ENCODE data around the gene CTU2. TPM values are rescaled to one million over a fixed set of nuclear protein-coding genes. Genes with fewer than 3 reads are reported as not detected.

CTU2 gene
- total and polyA plus RNA-seq, 9 of the 15 experiments (the other 6 are each of a cell fraction or from before 2014, with no cell fraction given), result 1.3 to 105 (median 23.2) TPM

DNA sequence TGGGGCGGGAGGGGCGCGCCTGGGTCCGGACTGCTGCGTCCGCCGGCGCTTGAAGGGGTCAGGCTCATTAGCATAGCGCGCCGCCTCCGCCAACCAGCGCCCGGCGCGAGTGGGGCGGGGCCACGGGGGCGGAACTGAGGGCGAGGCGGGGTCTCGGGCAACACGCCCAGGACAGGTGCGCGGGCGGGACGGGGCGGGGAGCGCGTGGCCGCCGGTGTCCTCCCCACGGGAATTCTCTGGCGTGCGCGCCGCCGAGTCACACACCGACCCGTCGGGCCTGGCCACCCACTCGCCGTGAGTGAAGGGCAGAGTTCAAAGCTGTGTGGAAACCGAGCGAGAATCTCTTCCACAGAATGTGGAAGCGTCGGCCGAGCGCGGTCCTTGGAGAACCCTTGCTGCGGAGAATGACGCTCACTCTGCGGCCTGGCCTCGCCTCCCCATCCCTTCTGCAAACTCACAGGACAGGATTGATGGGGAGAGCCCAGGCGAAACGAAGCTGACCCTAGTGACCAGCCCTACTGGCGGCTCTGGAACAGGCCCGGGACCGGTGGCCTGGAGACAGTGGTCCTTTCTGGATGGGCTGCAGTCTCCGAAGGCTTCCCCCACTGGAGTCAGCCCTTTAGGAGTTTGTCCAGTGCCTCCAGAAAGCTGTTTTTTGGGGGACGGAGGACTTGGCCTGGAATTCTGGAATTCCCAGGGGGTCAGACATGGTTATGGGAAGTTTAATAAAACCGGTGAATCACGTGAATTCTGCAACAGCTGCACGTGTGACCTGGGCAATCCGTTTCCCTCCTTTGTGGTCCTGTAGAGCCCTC is 19.7 kb upstream of the CTU2 start, which contains the start of gene SNAI3 (continued):
- TF ChIP-seq AFF1 (IDR thresholded peaks at IDR 0.05; ENCODE audit: low read depth in 1 of 2, partially characterized antibody in 2 of 2) (no peak), ZNF444 (CRISPR knock-in tag; IDR thresholded peaks at IDR 0.05) (no peak), U2AF2 (optimal IDR thresholded peaks at IDR 0.05; ENCODE audit: low read depth, low read length) (no peak), ZNF212 (CRISPR knock-in tag; IDR thresholded peaks at IDR 0.05) (no peak), SETDB1 (IDR thresholded peaks at IDR 0.05; ENCODE audit: low read length) (no peak), NBN (IDR thresholded peaks at IDR 0.05; ENCODE audit: low read depth) (no peak), TAF7 (tag; IDR thresholded peaks at IDR 0.05) (no peak), POLR2B (IDR thresholded peaks at IDR 0.05; ENCODE audit: low read depth, partially characterized antibody) (no peak), KLF1 (tag; IDR thresholded peaks at IDR 0.05) (no peak), RCOR1 (IDR thresholded peaks at IDR 0.05; ENCODE audit: borderline replicate concordance in 1 of 2, low read depth in 2 of 2, low read length in 2 of 2) (no peak; a peak in 1 of 4 replicates), TBL1XR1 (IDR thresholded peaks at IDR 0.05; ENCODE audit: low read length in 2 of 2) (no peak), RUNX1 (IDR thresholded peaks at IDR 0.05; ENCODE audit: low read depth) (peak; percentile 8; the same call in 1 of the 2 replicates), ZNF408 (CRISPR knock-in tag; IDR thresholded peaks at IDR 0.05; ENCODE audit: low read depth) (no peak), ZBTB12 (CRISPR knock-in tag; IDR thresholded peaks at IDR 0.05) (no peak), TEAD1 (CRISPR knock-in tag; IDR thresholded peaks at IDR 0.05) (no peak), U2AF1 (optimal IDR thresholded peaks at IDR 0.05; ENCODE audit: low read depth, low read length) (no peak)
- TF ChIP-seq, protein P1, sequence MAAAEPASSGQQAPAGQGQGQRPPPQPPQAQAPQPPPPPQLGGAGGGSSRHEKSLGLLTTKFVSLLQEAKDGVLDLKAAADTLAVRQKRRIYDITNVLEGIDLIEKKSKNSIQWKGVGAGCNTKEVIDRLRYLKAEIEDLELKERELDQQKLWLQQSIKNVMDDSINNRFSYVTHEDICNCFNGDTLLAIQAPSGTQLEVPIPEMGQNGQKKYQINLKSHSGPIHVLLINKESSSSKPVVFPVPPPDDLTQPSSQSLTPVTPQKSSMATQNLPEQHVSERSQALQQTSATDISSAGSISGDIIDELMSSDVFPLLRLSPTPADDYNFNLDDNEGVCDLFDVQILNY (CRISPR knock-in tag; IDR thresholded peaks at IDR 0.05), result no peak
- TF ChIP-seq, protein P2, sequence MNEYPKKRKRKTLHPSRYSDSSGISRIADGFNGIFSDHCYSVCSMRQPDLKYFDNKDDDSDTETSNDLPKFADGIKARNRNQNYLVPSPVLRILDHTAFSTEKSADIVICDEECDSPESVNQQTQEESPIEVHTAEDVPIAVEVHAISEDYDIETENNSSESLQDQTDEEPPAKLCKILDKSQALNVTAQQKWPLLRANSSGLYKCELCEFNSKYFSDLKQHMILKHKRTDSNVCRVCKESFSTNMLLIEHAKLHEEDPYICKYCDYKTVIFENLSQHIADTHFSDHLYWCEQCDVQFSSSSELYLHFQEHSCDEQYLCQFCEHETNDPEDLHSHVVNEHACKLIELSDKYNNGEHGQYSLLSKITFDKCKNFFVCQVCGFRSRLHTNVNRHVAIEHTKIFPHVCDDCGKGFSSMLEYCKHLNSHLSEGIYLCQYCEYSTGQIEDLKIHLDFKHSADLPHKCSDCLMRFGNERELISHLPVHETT (CRISPR knock-in tag; conservative IDR thresholded peaks at IDR 0.05 in 1 of 2, IDR thresholded peaks at IDR 0.05 in 1 of 2), result no peak
